ENCODE data around the gene ANP32E.

- no peak for TF ChIP-seq CTCF (tag by site-specific recombination; IDR thresholded peaks at IDR 0.05)
- TF ChIP-seq ATF2 (tag by site-specific recombination; IDR thresholded peaks at IDR 0.05; ENCODE audit: low read depth): no peak
- no peak for TF ChIP-seq ZNF350 (tag by site-specific recombination; IDR thresholded peaks at IDR 0.05)
- no peak for TF ChIP-seq ZNF777 (tag by site-specific recombination; IDR thresholded peaks at IDR 0.05; ENCODE audit: borderline replicate concordance)
- no peak for TF ChIP-seq TCF7L2 (IDR thresholded peaks at IDR 0.05; ENCODE audit: borderline replicate concordance, low read depth, low read length)
- no peak for TF ChIP-seq ZNF302 (tag by site-specific recombination; IDR thresholded peaks at IDR 0.05; ENCODE audit: low read depth)
- TF ChIP-seq ZBTB8A (tag by site-specific recombination; IDR thresholded peaks at IDR 0.05): no peak
- TF ChIP-seq KLF10 (tag by site-specific recombination; IDR thresholded peaks at IDR 0.05): no peak
- TF ChIP-seq ZSCAN23 (tag by site-specific recombination; IDR thresholded peaks at IDR 0.05): no peak
- TF ChIP-seq ZNF529 (tag by site-specific recombination; IDR thresholded peaks at IDR 0.05; ENCODE audit: insufficient replicate concordance): no peak
- no peak for TF ChIP-seq ZNF416 (tag by site-specific recombination; IDR thresholded peaks at IDR 0.05)
- no peak for TF ChIP-seq ZNF311 (tag by site-specific recombination; IDR thresholded peaks at IDR 0.05; ENCODE audit: borderline replicate concordance)
- no peak for TF ChIP-seq ZBTB21 (tag by site-specific recombination; IDR thresholded peaks at IDR 0.05)
Measured at GRCh38 chr1:150261367-150261766, 25.5 kb upstream of the ANP32E start.

Measured in HEK293 (cell line).